AG10803 (cell line): ENCODE measurements around the gene CAP1.

ENCODE experiments used
- DNase-seq: peaks from one replicate; pipeline ENCODE4 v3.0.0; 2010; ENCODE audit warnings: low read depth
- H3K4me3 ChIP-seq: 2 replicates; pipeline ENCODE4 v1.5.1; 2011; ENCODE audit warnings: mild to moderate bottlenecking, low read length, control low read depth
- CTCF ChIP-seq: conservative IDR thresholded peaks from 2 replicates; pipeline ENCODE4 v1.5.1; 2011; ENCODE audit warnings: mild to moderate bottlenecking, low read length, control low read depth, inconsistent platforms

The CAP1 gene

DNA sequence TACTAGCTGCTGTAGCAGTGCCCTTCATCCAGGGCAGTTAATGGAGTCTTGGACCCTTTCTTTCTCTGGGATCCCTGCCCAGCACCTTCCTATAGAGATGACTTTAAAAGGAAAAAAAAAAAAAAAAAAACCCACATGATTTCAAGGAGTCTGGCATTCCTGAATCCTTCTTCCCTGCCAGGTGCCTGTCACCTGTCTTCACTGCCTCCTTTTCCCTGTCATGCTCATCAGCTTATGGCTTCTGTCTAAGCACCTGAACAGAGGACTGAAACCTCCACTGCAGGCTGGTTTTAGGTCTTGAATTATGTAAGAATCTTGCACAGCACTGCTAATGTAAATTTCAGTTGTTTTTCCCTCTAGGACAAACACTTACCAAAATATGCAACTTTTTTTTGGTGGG lies 31.6 kb downstream of the CAP1 start:
- DNase-seq: no peak
- no peak overlapping the region for H3K4me3 ChIP-seq
- no peak for TF ChIP-seq CTCF

GRCh38 chr1:40073062-40073461 lies 32.5 kb downstream of the CAP1 start:
- no peak for DNase-seq
- no peak overlapping the region for H3K4me3 ChIP-seq
- no peak for TF ChIP-seq CTCF

- no peak for TF ChIP-seq CTCF
- H3K4me3 ChIP-seq: no peak overlapping the region
- DNase-seq: no peak
Measured at GRCh38 chr1:40075266-40075665, 34.7 kb downstream of the CAP1 start.

DNA sequence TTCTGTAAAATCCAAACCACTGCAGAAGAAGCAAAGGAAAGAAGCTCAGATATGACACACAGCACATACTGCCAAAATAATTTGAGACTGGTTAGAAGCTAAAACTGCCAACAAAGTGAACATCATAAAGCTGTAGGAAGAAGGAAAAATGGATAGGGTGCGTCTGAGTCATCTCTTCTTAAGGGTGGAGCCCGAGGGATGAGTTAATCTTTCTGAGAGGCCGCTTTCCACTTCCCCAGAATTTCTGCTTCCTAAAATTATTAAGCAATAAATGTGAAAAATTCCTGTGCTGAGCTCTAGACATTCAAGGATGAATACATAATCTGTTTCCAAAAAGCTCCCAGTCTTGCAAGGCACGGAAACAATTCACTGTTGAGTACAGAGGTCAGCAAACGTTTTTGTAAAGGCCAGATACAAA lies 36.4 kb downstream of the CAP1 start:
- H3K4me3 ChIP-seq: no peak overlapping the region
- TF ChIP-seq CTCF: no peak
- DNase-seq: peak; percentile 91

DNA sequence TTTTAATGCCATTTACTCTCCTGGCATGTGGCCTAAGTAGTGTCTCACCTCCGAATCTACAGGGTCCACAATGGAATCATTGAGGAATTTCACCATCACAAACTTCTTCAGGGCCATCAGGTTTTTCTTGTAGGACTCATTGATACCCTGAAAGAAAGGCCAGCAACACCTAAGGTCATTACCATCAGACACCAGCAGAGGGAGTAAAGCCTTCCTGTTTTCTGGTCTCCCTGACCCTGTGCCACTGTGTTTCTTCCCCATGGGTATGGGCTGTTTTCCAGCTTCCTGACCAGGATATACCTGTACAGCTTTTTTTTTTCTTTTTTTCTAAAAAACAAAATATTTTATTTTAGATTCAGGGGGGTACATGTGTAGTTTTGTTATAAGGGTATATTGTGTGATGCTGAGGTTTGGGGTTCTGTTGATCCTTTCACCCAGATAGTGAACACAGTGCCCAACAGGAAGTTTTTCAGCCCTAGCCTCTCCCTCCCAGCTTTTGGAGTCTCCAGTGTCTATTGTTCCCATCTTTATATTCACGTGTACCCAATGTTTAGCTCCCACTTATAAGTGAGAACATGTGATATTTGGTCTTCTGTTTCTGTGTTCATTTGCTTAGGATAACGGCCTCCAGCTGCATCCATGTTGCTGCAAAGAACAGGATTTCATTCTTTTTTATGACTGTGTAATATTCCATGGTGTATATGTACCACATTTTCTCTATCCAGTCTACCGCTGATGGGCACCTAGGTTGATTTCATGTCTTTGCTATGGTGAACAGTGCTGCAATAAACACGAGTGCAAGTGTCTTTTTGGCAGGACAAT lies 38.2 kb downstream of the CAP1 start:
- peak; percentile 49 for DNase-seq
- TF ChIP-seq CTCF: peak; percentile 86
- H3K4me3 ChIP-seq: no peak overlapping the region

DNA sequence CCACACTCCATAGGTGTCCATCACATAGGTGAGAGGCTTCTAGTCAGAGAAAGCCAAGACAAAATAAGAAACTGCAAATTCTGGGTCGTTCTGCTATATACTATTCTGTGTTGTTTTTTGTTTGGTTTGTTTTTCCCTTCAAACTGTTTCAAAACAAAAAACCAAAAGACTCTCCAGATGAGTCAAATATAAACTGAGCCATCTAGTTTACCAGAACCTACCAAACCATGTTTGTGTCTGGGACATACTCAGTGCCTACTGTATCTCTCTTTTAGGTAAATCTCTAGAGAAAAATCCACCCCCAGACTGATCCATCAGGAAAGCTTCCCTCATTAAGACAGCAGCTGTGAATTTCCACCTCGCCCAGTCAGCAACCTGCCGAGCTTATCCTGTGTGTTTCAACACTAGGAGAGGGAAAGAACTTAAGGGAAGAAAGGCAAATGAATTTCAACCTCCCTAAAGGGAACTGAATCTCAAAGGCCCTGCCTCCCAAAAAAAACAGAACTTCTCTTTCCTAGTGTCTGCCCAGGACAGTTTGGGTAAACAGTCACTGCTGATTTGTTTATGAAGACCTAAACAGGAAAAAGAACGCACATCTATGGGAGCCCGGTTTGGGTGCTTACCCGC lies 39.4 kb downstream of the CAP1 start:
- H3K4me3 ChIP-seq: no peak overlapping the region
- no peak for DNase-seq
- no peak for TF ChIP-seq CTCF

GRCh38 chr1:40081871-40082270 lies 41.3 kb downstream of the CAP1 start:
- no peak overlapping the region for H3K4me3 ChIP-seq
- no peak for DNase-seq
- no peak for TF ChIP-seq CTCF
